ENCODE results near the gene CCL27. TPM values are rescaled to one million over a fixed set of nuclear protein-coding genes. Genes with fewer than 3 reads are reported as not detected.

Gene CCL27
- polyA plus RNA-seq (2013, experiment 1 of 2), result 0.42 TPM
- polyA plus RNA-seq (2013, experiment 2 of 2), result 0.08 TPM

GRCh38 chr9:34662526-34663302 is at the start of gene CCL27:
CCL27 (minus strand) TSS chr9:34662657; CDS start chr9:34662633, 24 bp downstream.
- Histone ChIP-seq H2BK5ac (ENCODE audit: low read length) (no peak within 1 kb of the TSS), H3K4me3 (ENCODE audit: low read length) (no peak within 1 kb of the TSS), H2AK5ac (ENCODE audit: low read length) (no peak within 1 kb of the TSS), H4K5ac (ENCODE audit: low read length) (no peak within 1 kb of the TSS), H4K8ac (ENCODE audit: low read depth, low read length) (no peak within 1 kb of the TSS), H3K27me3 (ENCODE audit: insufficient read depth, low read length, poor library complexity) (no peaks in the 10 kb centered on the region), H3K36me3 (ENCODE audit: control insufficient read depth, insufficient read depth, low read length) (no peaks in the 10 kb centered on the region), H3K4me1 (ENCODE audit: control insufficient read depth, low read depth, low read length) (no peaks in the 10 kb centered on the region), H3K18ac (ENCODE audit: low read length) (no peak within 1 kb of the TSS), H3K56ac (ENCODE audit: low read length) (no peak within 1 kb of the TSS), H3K4me2 (ENCODE audit: low read length) (no peak within 1 kb of the TSS), H3K4ac (ENCODE audit: low read depth, low read length) (no peak within 1 kb of the TSS), H3K23ac (ENCODE audit: low read length) (no peak within 1 kb of the TSS), H3K79me1 (ENCODE audit: low read length) (peaks cover 1% of the 10 kb centered on the region), H2BK15ac (replicated peaks; ENCODE audit: low read depth) (no peak within 1 kb of the TSS), H3K9ac (ENCODE audit: low read length) (no peak within 1 kb of the TSS), H2BK120ac (ENCODE audit: low read depth, low read length) (no peak within 1 kb of the TSS), H3K27ac (ENCODE audit: low read depth, low read length) (no peak within 1 kb of the TSS), H3K79me2 (ENCODE audit: control insufficient read depth, insufficient read depth, low read length) (no peaks in the 10 kb centered on the region)
- no CpG with 5 or more reads among the region's 4 CpGs for WGBS (ENCODE audit: extremely low coverage, insufficient coverage, low lambda C conversion rate)
- DNase-seq, result no peak

GRCh38 chr9:34712140-34712539 is 49.7 kb upstream of the CCL27 start:
- no peaks in the 10 kb centered on the region for H3K79me1 ChIP-seq (ENCODE audit: low read length)
- no peak overlapping the region for H4K5ac ChIP-seq (ENCODE audit: low read length)
- no peak overlapping the region for H2BK15ac ChIP-seq (replicated peaks; ENCODE audit: low read depth)
- H3K56ac ChIP-seq (ENCODE audit: low read length), result no peak overlapping the region
- H2BK5ac ChIP-seq (ENCODE audit: low read length), result no peak overlapping the region
- H3K4me1 ChIP-seq (ENCODE audit: control insufficient read depth, low read depth, low read length), result no peaks in the 10 kb centered on the region
- no peaks in the 10 kb centered on the region for H3K36me3 ChIP-seq (ENCODE audit: control insufficient read depth, insufficient read depth, low read length)
- no peak overlapping the region for H3K4me2 ChIP-seq (ENCODE audit: low read length)
- no peak overlapping the region for H2BK120ac ChIP-seq (ENCODE audit: low read depth, low read length)
- no peak overlapping the region for H3K9ac ChIP-seq (ENCODE audit: low read length)
- H4K8ac ChIP-seq (ENCODE audit: low read depth, low read length), result no peak overlapping the region
- no peak overlapping the region for H3K27ac ChIP-seq (ENCODE audit: low read depth, low read length)
- no peak for DNase-seq
- no peaks in the 10 kb centered on the region for H3K27me3 ChIP-seq (ENCODE audit: insufficient read depth, low read length, poor library complexity)
- WGBS (ENCODE audit: extremely low coverage, insufficient coverage, low lambda C conversion rate), result no CpG with 5 or more reads among the region's 1 CpG
- no peaks in the 10 kb centered on the region for H3K79me2 ChIP-seq (ENCODE audit: control insufficient read depth, insufficient read depth, low read length)
- H2AK5ac ChIP-seq (ENCODE audit: low read length), result no peak overlapping the region
- H3K4ac ChIP-seq (ENCODE audit: low read depth, low read length), result no peak overlapping the region
- no peak overlapping the region for H3K18ac ChIP-seq (ENCODE audit: low read length)
- no peak overlapping the region for H3K4me3 ChIP-seq (ENCODE audit: low read length)
- no peak overlapping the region for H3K23ac ChIP-seq (ENCODE audit: low read length)

GRCh38 chr9:34710023-34710422 is 47.6 kb upstream of the CCL27 start, which contains the start of gene CCL21:
CCL21 (minus strand) TSS chr9:34710136; CDS start chr9:34710066, 70 bp downstream.
- Histone ChIP-seq H3K23ac (ENCODE audit: low read length) (no peak within 1 kb of the TSS), H3K56ac (ENCODE audit: low read length) (no peak within 1 kb of the TSS), H3K36me3 (ENCODE audit: control insufficient read depth, insufficient read depth, low read length) (no peaks in the 10 kb centered on the region), H2BK5ac (ENCODE audit: low read length) (no peak within 1 kb of the TSS), H2AK5ac (ENCODE audit: low read length) (no peak within 1 kb of the TSS), H2BK120ac (ENCODE audit: low read depth, low read length) (no peak within 1 kb of the TSS), H3K9ac (ENCODE audit: low read length) (no peak within 1 kb of the TSS), H2BK15ac (replicated peaks; ENCODE audit: low read depth) (no peak within 1 kb of the TSS), H3K18ac (ENCODE audit: low read length) (no peak within 1 kb of the TSS), H4K8ac (ENCODE audit: low read depth, low read length) (no peak within 1 kb of the TSS), H3K27me3 (ENCODE audit: insufficient read depth, low read length, poor library complexity) (no peaks in the 10 kb centered on the region), H3K27ac (ENCODE audit: low read depth, low read length) (no peak within 1 kb of the TSS), H3K4me1 (ENCODE audit: control insufficient read depth, low read depth, low read length) (no peaks in the 10 kb centered on the region), H3K4me3 (ENCODE audit: low read length) (no peak within 1 kb of the TSS), H3K4ac (ENCODE audit: low read depth, low read length) (no peak within 1 kb of the TSS), H3K79me2 (ENCODE audit: control insufficient read depth, insufficient read depth, low read length) (no peaks in the 10 kb centered on the region), H4K5ac (ENCODE audit: low read length) (no peak within 1 kb of the TSS), H3K79me1 (ENCODE audit: low read length) (no peaks in the 10 kb centered on the region), H3K4me2 (ENCODE audit: low read length) (no peak within 1 kb of the TSS)
- WGBS (ENCODE audit: extremely low coverage, insufficient coverage, low lambda C conversion rate), result no CpG with 5 or more reads among the region's 2 CpGs
- no peak for DNase-seq

- H3K56ac ChIP-seq (ENCODE audit: low read length), result no peak overlapping the region
- H3K4me1 ChIP-seq (ENCODE audit: control insufficient read depth, low read depth, low read length), result no peaks in the 10 kb centered on the region
- H3K23ac ChIP-seq (ENCODE audit: low read length), result no peak overlapping the region
- no peak overlapping the region for H2BK120ac ChIP-seq (ENCODE audit: low read depth, low read length)
- no peak overlapping the region for H4K5ac ChIP-seq (ENCODE audit: low read length)
- H2BK5ac ChIP-seq (ENCODE audit: low read length), result no peak overlapping the region
- no peak overlapping the region for H2BK15ac ChIP-seq (replicated peaks; ENCODE audit: low read depth)
- H3K36me3 ChIP-seq (ENCODE audit: control insufficient read depth, insufficient read depth, low read length), result no peaks in the 10 kb centered on the region
- H3K4ac ChIP-seq (ENCODE audit: low read depth, low read length), result no peak overlapping the region
- no peak overlapping the region for H3K27ac ChIP-seq (ENCODE audit: low read depth, low read length)
- no peak for DNase-seq
- H3K79me1 ChIP-seq (ENCODE audit: low read length), result no peaks in the 10 kb centered on the region
- no peak overlapping the region for H3K18ac ChIP-seq (ENCODE audit: low read length)
- H3K9ac ChIP-seq (ENCODE audit: low read length), result no peak overlapping the region
- no peak overlapping the region for H4K8ac ChIP-seq (ENCODE audit: low read depth, low read length)
- H3K27me3 ChIP-seq (ENCODE audit: insufficient read depth, low read length, poor library complexity), result no peaks in the 10 kb centered on the region
- no peak overlapping the region for H3K4me3 ChIP-seq (ENCODE audit: low read length)
- no peak overlapping the region for H3K4me2 ChIP-seq (ENCODE audit: low read length)
- no peak overlapping the region for H2AK5ac ChIP-seq (ENCODE audit: low read length)
- H3K79me2 ChIP-seq (ENCODE audit: control insufficient read depth, insufficient read depth, low read length), result no peaks in the 10 kb centered on the region
- no CpG with 5 or more reads among the region's 9 CpGs for WGBS (ENCODE audit: extremely low coverage, insufficient coverage, low lambda C conversion rate)
Observed at GRCh38 chr9:34709196-34709978, 46.9 kb upstream of the CCL27 start.

GRCh38 chr9:34707130-34707529 is 44.7 kb upstream of the CCL27 start:
- H3K36me3 ChIP-seq (ENCODE audit: control insufficient read depth, insufficient read depth, low read length), result no peaks in the 10 kb centered on the region
- H3K27ac ChIP-seq (ENCODE audit: low read depth, low read length), result no peak overlapping the region
- H3K4ac ChIP-seq (ENCODE audit: low read depth, low read length), result no peak overlapping the region
- no peak overlapping the region for H2BK15ac ChIP-seq (replicated peaks; ENCODE audit: low read depth)
- no peak overlapping the region for H3K56ac ChIP-seq (ENCODE audit: low read length)
- H2BK5ac ChIP-seq (ENCODE audit: low read length), result no peak overlapping the region
- H3K79me1 ChIP-seq (ENCODE audit: low read length), result no peaks in the 10 kb centered on the region
- no CpG with 5 or more reads among the region's 2 CpGs for WGBS (ENCODE audit: extremely low coverage, insufficient coverage, low lambda C conversion rate)
- no peak overlapping the region for H3K4me2 ChIP-seq (ENCODE audit: low read length)
- no peak overlapping the region for H3K4me3 ChIP-seq (ENCODE audit: low read length)
- H4K5ac ChIP-seq (ENCODE audit: low read length), result no peak overlapping the region
- no peak overlapping the region for H4K8ac ChIP-seq (ENCODE audit: low read depth, low read length)
- H3K4me1 ChIP-seq (ENCODE audit: control insufficient read depth, low read depth, low read length), result no peaks in the 10 kb centered on the region
- no peak for DNase-seq
- H2AK5ac ChIP-seq (ENCODE audit: low read length), result no peak overlapping the region
- H3K9ac ChIP-seq (ENCODE audit: low read length), result no peak overlapping the region
- H3K18ac ChIP-seq (ENCODE audit: low read length), result no peak overlapping the region
- H2BK120ac ChIP-seq (ENCODE audit: low read depth, low read length), result no peak overlapping the region
- no peaks in the 10 kb centered on the region for H3K27me3 ChIP-seq (ENCODE audit: insufficient read depth, low read length, poor library complexity)
- no peak overlapping the region for H3K23ac ChIP-seq (ENCODE audit: low read length)
- no peaks in the 10 kb centered on the region for H3K79me2 ChIP-seq (ENCODE audit: control insufficient read depth, insufficient read depth, low read length)

Data from mesendoderm (in vitro differentiated cells).